Gastrocnemius medialis (tissue), 4 donors: Measurements from ENCODE around the gene ANKS1B. TPM values are rescaled to one million over a fixed set of nuclear protein-coding genes. Genes with fewer than 3 reads are reported as not detected.

ENCODE experiments used
- ATAC-seq, 2 donors: fragments of 150-250 bp; one replicate each; pipeline ENCODE4 v1.9.1; 2016
- DNase-seq, 2 donors: peaks; one replicate each; pipeline ENCODE4 v3.0.0-alpha.2; 2019
- H3K27ac ChIP-seq, 4 donors: fragments of 200-600 bp; sonication (generic); 1 replicate in 1 of 4; 2 replicates in 3 of 4; pipeline ENCODE4 v1.5.1; 2016 to 2018; ENCODE audit warnings: mild to moderate bottlenecking in 2 of 4, moderate library complexity in 1 of 4
- H3K27me3 ChIP-seq, 3 donors: fragments of 200-600 bp; sonication (generic) in 2 of 3; 1 replicate in 1 of 3; 2 replicates in 2 of 3; pipeline versions ENCODE4 v1.5.1 to v1.6.0; 2016 to 2019; ENCODE audit warnings: mild to moderate bottlenecking in 1 of 3, moderate library complexity in 1 of 3
- H3K36me3 ChIP-seq, 2 donors: fragments of 200-600 bp; sonication (generic) in 1 of 2; one replicate each; pipeline ENCODE4 v1.5.1; 2017 to 2018
- H3K4me1 ChIP-seq, 2 donors: fragments of 200-600 bp; sonication (generic) in 1 of 2; one replicate each; pipeline ENCODE4 v1.5.1; 2016 to 2017; ENCODE audit warnings: mild to moderate bottlenecking in 2 of 2
- H3K4me3 ChIP-seq, 4 donors: fragments of 200-600 bp; sonication (generic) in 3 of 4; 1 replicate in 1 of 4; 2 replicates in 3 of 4; pipeline ENCODE4 v1.5.1; 2016 to 2019; ENCODE audit warnings: mild to moderate bottlenecking in 2 of 4
- H3K9me3 ChIP-seq, 3 donors: fragments of 200-600 bp; sonication (generic) in 2 of 3; 1 replicate in 1 of 3; 2 replicates in 2 of 3; pipeline ENCODE4 v1.5.1; 2016 to 2019
- POLR2A ChIP-seq, 2 donors: fragments of 450-650 bp; IDR thresholded peaks; one replicate each; pipeline ENCODE4 v1.6.1; 2017; ENCODE audit warnings: antibody characterized with exemption in 2 of 2, mild to moderate bottlenecking in 2 of 2, moderate library complexity in 2 of 2
- in situ Hi-C, 4 donors: fragments of 200-750 bp; cut with MboI; loops; one replicate each; pipeline versions ENCODE4 v1.15.0 to v1.8.0; 2017; ENCODE audit warnings: low sequenced_read_pairs in 4 of 4
- intact Hi-C: fragments of 100-400 bp; cut with DNase I; formaldehyde crosslinking; loops from one replicate; pipeline ENCODE4 v1.15.1; 2023; ENCODE audit warnings: low total_unique reads
- total RNA-seq, 4 donors: library from RNA; depleted of rRNA; stranded (reverse); fragments of >200 nt; gene quantifications; one replicate each; pipeline versions ENCODE4 v1.1.0 to v1.2.3, GENCODE V29; 2016
- TF ChIP-seq, protein P1 (sequence below), 5 experiments: fragments of 450-650 bp in 3 of 5; fragments of 200-600 bp in 2 of 5; sonication (generic) in 2 of 5; IDR thresholded peaks in 4 of 5; conservative IDR thresholded peaks in 1 of 5; 1 replicate in 4 of 5; 2 replicates in 1 of 5; pipeline ENCODE4 v1.5.1; 2016 to 2019; ENCODE audit warnings: antibody characterized with exemption in 5 of 5, mild to moderate bottlenecking in 3 of 5, moderate library complexity in 3 of 5

The ANKS1B gene
- total RNA-seq, 4 donors from 2014 or later: 3.9 to 14.5 (median 5.7) TPM

GRCh38 chr12:99529966-99530365 lies 454.8 kb downstream of the ANKS1B start:
- ATAC-seq (no peak), DNase-seq (no peak)
- H3K9me3 ChIP-seq: no peaks in the 10 kb centered on the region
- no peak for TF ChIP-seq POLR2A (IDR thresholded peaks at IDR 0.05)
- H3K36me3 ChIP-seq: no peaks in the 10 kb centered on the region
- in situ Hi-C loops (no loop called here), intact Hi-C loops (no loop called here)
- H3K27ac ChIP-seq: no peak overlapping the region
- H3K27me3 ChIP-seq: no peaks in the 10 kb centered on the region
- H3K4me3 ChIP-seq: no peak overlapping the region
- H3K4me1 ChIP-seq: no peaks in the 10 kb centered on the region

GRCh38 chr12:99528478-99528877 lies 456.3 kb downstream of the ANKS1B start:
- Histone ChIP-seq H3K9me3 (no peaks in the 10 kb centered on the region), H3K4me3 (no peak overlapping the region), H3K4me1 (no peaks in the 10 kb centered on the region), H3K36me3 (no peaks in the 10 kb centered on the region), H3K27ac (no peak overlapping the region), H3K27me3 (no peaks in the 10 kb centered on the region)
- in situ Hi-C loops: no loop called here
- DNase-seq (no peak), ATAC-seq (no peak)
- no peak for TF ChIP-seq POLR2A (IDR thresholded peaks at IDR 0.05)
- TF ChIP-seq, protein P1, sequence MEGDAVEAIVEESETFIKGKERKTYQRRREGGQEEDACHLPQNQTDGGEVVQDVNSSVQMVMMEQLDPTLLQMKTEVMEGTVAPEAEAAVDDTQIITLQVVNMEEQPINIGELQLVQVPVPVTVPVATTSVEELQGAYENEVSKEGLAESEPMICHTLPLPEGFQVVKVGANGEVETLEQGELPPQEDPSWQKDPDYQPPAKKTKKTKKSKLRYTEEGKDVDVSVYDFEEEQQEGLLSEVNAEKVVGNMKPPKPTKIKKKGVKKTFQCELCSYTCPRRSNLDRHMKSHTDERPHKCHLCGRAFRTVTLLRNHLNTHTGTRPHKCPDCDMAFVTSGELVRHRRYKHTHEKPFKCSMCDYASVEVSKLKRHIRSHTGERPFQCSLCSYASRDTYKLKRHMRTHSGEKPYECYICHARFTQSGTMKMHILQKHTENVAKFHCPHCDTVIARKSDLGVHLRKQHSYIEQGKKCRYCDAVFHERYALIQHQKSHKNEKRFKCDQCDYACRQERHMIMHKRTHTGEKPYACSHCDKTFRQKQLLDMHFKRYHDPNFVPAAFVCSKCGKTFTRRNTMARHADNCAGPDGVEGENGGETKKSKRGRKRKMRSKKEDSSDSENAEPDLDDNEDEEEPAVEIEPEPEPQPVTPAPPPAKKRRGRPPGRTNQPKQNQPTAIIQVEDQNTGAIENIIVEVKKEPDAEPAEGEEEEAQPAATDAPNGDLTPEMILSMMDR (IDR thresholded peaks at IDR 0.05 in 4 of 5, conservative IDR thresholded peaks at IDR 0.05 in 1 of 5): no peak
- intact Hi-C loops: no loop called here

GRCh38 chr12:99523853-99524252 lies 460.9 kb downstream of the ANKS1B start:
- no peak overlapping the region for H3K27ac ChIP-seq
- ATAC-seq: no peak
- in situ Hi-C loops: no loop called here

GRCh38 chr12:99522456-99522855 lies 462.3 kb downstream of the ANKS1B start:
- H3K4me1 ChIP-seq: no peaks in the 10 kb centered on the region
- H3K9me3 ChIP-seq: no peaks in the 10 kb centered on the region
- no peak overlapping the region for H3K4me3 ChIP-seq
- no peaks in the 10 kb centered on the region for H3K36me3 ChIP-seq
- ATAC-seq (no peak), DNase-seq (no peak)
- in situ Hi-C loops: no loop called here
- H3K27me3 ChIP-seq: no peaks in the 10 kb centered on the region
- TF ChIP-seq, protein P1 (IDR thresholded peaks at IDR 0.05 in 4 of 5, conservative IDR thresholded peaks at IDR 0.05 in 1 of 5): no peak
- TF ChIP-seq POLR2A (IDR thresholded peaks at IDR 0.05): no peak
- intact Hi-C loops: no loop called here
- no peak overlapping the region for H3K27ac ChIP-seq

More at GRCh38 chr12:99523853-99524252, 460.9 kb downstream of the ANKS1B start:
- no peak for DNase-seq
- Histone ChIP-seq H3K36me3 (no peaks in the 10 kb centered on the region), H3K4me3 (no peak overlapping the region), H3K27me3 (no peaks in the 10 kb centered on the region), H3K9me3 (no peaks in the 10 kb centered on the region), H3K4me1 (no peaks in the 10 kb centered on the region)
- no peak for TF ChIP-seq POLR2A (IDR thresholded peaks at IDR 0.05)
- TF ChIP-seq, protein P1 (IDR thresholded peaks at IDR 0.05 in 4 of 5, conservative IDR thresholded peaks at IDR 0.05 in 1 of 5): no peak
- intact Hi-C loops: no loop called here

- intact Hi-C loops: no loop called here
- Histone ChIP-seq H3K27me3 (no peaks in the 10 kb centered on the region), H3K4me3 (no peak overlapping the region), H3K4me1 (no peaks in the 10 kb centered on the region), H3K9me3 (no peaks in the 10 kb centered on the region), H3K27ac (no peak overlapping the region), H3K36me3 (no peaks in the 10 kb centered on the region)
- TF ChIP-seq, protein P1 (IDR thresholded peaks at IDR 0.05 in 4 of 5, conservative IDR thresholded peaks at IDR 0.05 in 1 of 5): no peak
- TF ChIP-seq POLR2A (IDR thresholded peaks at IDR 0.05): no peak
- no peak for DNase-seq
- ATAC-seq: no peak
- in situ Hi-C loops: no loop called here
Observed at GRCh38 chr12:99521664-99522063, 463.1 kb downstream of the ANKS1B start.
